G401 (cell line): ENCODE data around the gene CRB2. TPM values are rescaled to one million over a fixed set of nuclear protein-coding genes. Genes with fewer than 3 reads are reported as not detected.

Experiments used
- DNase-seq: peaks from one replicate; pipeline ENCODE4 v3.0.0-alpha.2; 2015; ENCODE audit warnings: low spot score
- in situ Hi-C: cut with HindIII; loops from 2 replicates; pipeline ENCODE4 v1.10.0; 2016; ENCODE audit warnings: low sequenced_read_pairs, mixed read lengths
- total RNA-seq: library from RNA; depleted of rRNA; stranded (reverse); fragments of >200 nt; shearing (Covaris generic); gene quantifications from 2 replicates; pipeline ENCODE4 v1.2.3, GENCODE V29; 2014

The CRB2 gene
- total RNA-seq, 1 experiment from 2014 or later: 18.7 TPM

DNA sequence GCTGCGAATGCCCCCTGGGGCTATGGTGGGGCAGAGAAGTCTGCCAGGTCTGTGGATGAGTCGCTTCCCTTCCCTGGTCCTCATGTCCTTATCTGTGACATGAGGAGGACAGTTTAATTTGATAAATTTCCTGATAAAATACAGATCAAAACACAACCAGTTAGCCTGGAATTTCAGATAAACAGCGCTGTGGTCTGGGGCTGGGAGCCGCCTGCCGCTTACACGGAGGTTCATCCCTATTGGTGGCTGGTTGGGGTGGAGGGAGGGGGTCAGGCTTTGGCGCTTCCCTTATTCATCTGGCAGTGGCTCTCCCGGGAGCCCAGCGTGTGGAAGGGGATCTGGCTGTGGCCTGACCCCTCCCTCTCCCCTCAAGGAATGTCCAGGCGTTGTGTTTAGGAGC is 17.9 kb downstream of the CRB2 start:
- in situ Hi-C loops: no loop called here
- no peak for DNase-seq

DNA sequence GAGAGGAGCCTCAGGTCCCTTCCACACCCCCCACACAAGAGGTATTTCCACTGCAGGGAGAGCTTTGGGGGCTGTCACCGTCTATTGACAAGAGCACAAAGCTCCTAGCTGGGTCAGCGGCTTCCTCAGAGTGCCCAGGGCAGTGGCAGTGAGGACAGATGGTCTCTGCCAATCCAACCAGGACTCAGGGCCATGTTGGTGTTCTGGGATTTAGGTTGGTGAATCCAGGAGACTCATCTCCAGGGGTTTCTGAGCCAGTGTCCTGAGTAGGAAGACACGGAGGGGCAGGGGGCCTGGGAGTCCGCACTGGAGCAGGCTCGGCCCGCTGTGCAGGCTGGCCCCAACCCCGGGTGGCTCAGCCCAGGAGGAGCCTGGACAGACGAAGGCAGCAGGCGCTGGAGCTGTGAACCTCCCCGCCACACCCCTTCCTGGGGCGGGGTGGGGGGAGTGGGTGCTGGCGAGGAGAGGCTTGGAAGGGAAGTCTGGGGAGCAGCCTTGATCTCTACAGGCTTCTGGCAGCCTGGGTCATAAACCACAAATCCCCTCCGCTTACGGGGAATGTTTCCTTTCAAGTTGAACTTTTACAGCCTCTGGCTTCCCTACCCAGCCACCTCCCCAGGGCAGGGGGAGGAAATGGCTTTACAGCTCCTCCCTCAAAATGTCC is 19.6 kb downstream of the CRB2 start:
- peak; percentile 19 for DNase-seq
- in situ Hi-C loops: no loop called here

DNA sequence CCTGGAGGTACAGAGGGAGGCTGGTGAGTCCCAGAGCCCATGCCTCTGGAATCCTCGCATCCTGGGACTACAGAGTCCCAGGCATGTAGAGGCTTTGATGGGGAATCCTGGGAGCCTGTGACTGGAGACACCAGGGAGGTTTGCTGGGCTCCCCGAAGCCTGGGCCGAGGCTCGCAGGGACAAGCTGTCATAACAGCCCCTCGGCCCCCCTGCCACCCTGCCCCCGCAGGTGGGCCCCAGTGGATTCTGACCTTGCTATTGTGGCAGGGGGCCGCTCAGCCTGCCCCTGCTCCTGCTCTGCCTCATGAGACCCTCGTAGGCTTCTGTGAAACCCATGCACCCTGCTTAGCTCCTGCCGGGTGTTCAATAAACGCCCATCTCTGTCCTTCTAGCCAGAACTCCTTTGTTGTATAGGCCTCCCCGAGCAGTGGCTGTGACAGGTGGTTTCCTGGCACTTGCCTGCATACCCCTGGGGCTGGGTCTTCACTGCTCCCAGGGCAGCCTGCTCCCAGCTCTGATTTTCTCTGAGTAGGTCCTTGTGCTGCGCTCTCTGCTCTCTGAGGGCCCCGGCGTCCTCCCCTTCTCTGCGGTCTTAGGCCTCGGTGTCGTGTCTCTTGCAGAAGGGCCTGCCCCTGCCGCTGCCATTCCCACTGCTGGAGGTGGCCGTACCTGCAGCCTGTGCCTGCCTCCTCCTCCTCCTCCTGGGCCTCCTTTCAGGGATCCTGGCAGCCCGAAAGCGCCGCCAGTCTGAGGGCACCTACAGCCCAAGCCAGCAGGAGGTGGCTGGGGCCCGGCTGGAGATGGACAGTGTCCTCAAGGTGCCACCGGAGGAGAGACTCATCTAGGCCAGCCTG is 20.4 kb downstream of the CRB2 start:
- DNase-seq: no peak
- in situ Hi-C loops: no loop called here

DNA sequence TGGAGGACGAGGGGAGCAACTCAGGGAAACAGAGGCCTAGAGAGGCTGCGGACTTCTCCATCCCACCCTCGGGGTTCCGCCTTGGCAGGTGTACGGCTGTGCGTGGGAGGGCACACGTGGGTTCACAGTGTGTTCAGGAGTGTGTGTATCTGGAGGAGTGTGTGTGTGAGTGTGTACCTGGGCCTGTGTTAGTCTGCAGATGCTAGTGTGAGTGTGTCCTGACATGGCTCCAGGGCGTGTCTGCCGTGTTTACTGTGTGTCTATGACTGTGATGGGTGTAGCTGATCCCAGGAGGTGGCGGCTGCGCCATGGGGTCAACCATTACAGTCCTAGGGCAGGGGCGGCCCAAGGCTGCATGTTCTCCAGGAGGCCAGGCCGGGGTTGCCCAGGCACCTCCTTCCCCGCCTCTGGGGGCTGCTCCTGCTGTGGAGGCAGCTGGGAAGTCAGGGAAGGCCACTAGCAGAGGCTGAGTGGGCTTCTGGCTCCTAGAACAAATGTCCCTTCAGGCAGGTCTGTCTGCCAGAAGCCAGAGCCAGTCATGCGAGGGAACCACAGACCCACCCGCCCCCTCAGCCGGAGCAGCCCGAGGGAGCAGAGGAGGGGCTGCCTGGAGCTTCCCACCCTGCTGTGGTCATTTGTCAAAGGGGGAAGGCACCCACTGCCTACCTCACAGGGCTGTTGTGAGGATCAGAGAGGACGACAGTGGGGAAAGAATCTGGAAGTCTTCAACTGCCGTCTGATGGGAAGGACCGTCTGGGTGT is 21.4 kb downstream of the CRB2 start:
- in situ Hi-C loops: no loop called here

DNA sequence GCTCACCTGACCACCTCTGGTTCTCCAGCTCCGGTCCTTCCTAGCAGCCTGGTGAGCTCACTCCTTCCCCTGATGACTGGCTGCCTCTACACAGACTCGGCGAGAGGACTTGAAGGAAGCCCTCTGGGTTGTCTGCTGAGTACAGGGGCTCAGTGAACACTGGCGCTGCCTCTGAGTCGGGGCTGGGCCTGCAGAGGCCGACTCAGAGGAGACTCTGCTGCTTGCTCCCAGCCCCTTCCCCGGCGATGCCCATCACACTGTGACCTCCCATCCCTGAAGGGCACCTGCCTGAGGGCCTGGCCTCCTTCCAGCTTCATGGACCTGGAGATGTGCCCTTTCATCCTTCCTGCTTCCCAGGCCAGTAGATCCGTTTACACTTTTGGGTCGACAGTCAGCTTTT is 22.0 kb downstream of the CRB2 start:
- DNase-seq: no peak
- in situ Hi-C loops: no loop called here

More for the DNA sequence above, 21.4 kb downstream of the CRB2 start:
- no peak for DNase-seq

DNA sequence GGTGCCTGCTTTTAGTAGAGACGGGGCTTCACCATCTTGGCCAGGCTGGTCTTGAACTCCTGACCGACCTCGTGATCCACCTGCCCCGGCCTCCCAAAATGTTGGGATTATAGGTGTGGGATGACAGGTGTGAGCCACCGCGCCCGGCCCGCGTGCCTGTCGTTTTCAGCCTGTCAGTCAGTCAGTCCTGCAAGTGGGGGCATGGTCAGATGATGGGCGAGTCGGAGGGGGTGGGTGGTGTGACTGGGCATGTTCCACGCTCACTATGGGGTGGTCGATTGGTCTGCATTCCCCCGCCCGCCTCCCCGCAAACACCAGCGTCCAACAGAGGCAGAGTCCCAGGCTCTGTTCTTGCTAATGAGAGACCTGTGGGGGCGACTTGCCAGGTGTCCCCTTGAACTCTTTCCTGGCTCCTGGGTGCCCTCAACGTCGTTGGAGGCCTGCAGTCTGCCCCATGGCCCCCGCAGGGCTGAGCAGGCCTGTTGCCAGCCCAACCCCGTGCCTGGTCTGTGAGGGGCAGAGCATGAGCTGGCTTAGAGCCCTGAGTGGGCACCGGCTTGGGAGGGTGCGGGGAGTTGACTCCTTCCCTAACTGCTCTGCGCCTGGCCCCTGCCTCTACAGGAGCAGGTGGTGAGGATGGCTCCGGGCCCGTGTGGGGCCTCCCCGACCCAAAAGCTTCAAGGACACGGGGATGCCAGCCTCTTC is 23.1 kb downstream of the CRB2 start:
- in situ Hi-C loops: no loop called here
- DNase-seq: no peak

DNA sequence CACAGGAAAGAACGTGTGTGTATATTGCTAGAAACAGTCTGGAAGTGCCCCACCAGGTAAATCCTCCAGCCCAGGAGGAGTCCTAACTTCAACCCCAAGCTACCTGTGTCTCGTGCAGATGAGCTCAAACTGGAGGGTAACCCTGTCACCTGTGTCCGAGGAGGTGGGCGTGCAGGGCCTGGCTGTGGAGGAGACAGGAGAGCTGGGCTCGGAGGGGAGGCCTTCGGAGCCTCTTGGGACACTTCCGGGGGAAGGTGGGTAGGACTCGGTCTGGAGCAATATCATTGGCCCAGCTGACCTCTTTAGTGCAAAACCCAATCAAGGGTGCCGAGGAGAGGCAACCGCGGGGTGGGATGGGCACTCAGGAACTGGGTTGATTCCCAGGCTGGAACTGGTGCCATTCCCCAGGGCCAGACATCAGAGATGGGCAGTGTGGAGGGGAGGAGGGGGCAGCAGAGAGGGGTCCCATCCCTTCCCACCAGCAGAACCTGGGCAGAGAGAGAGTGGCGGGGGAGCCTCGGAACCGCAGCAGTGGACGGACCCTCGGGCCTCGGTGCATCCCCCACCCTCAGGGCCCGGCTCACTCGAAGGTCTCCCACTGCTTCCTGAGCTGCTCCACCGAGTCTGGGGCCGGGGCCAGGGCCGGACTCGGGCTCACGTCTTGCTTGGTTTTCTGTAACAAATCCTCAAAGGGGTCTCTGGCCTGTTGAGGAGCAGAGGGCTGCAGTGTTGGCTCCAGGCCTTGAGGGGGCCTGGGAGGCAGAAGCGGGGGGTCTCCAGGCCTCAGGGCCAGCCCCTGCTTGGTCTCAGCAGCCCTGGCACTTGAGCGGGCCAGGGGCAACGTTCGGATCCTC is 25.1 kb downstream of the CRB2 start:
- in situ Hi-C loops: no loop called here

DNA sequence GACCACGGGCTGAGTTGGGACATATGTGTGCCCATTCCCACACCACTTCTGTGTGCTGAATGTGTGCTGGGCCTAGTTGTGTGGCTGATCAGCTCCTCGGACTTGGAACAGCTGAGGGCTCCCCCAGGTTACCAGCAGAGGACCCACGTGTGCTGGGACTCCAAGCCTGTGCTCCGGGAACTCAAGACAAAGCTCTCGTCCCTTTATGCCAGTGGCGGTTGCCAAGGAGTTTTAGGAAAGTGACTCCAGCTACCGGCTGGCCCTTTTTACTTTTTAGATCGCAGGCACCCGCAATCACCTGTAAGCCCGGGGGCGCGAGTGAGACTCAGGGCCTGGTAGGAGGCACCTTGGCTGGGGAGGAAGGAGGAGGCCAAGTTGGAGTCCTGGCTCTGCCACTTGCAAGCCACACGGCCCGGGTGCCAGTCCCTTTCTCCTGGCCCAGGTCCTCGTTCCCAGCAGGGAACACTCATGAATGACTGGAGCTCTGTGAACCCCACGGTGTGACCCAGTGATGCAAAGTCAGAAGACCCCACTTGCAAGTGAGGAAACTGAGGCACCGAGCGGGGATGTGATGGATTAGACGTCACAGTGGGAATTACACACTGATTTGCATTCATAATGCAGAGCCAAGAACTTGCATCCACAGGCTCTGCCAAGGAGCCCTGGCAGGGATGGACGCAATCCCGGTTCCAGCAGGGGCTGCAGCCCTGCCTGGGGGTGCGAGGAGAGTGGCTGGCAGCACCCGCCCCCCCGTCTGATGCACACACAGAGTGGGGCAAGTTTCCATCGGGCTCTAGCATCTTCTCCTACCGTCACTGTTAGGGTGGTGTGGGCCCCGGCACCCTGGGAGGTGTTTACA is 26.9 kb downstream of the CRB2 start:
- DNase-seq: peak; percentile 19
- in situ Hi-C loops: no loop called here

More for the DNA sequence above, 25.1 kb downstream of the CRB2 start:
- no peak for DNase-seq

DNA sequence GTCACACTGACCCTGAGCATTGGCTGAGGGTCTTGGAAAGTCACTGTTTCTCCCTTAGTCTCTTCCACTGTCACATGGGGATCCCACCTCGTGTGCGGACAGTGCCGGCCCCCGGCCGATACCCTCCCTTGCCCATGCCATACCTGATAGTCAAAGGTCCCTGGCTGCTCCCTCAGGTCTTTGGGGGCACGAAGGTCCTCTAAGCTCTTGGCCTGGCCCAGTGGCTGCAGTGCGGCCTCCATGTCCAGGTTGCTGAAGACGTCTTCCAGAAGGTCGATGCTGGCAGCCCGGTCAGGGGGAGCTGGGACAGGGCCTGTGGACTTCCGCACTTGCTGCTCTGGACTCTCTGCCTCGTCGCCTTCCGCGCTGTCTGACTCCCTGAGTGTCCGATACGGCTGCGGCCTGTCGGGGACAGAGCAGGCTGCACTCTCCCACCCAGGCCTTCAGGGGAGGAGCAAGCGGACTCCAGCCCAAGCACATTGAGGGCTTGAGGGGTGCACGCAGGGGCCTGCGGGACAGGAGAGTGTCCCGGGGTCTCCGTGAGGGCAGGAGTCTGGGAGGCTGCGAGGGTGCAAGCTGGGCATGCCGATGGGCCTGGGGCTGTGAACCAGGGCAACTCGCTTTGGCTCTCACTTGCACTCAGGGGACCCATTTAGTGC is 27.6 kb downstream of the CRB2 start:
- DNase-seq: no peak
- in situ Hi-C loops: no loop called here

DNA sequence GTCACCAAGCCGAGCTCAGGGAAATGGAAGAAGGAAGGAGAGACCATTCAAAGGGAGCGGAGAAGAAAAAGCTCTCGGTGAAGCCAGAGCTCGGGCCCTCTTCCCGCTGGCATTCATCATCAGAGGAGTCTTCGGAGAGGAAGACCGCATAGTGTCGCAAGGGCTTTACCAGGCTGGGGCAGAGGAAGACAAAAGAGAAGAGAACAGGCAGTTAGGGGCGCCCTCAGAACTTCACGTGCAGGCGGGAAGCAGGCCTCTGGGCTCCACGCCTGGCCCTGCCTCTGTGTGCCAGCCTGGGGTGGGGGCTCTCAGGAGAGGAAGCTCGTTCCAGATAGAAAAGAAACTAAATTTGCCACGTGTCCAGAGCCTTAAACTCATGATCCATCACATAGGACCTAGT is 31.7 kb downstream of the CRB2 start:
- in situ Hi-C loops: no loop called here
- no peak for DNase-seq

DNA sequence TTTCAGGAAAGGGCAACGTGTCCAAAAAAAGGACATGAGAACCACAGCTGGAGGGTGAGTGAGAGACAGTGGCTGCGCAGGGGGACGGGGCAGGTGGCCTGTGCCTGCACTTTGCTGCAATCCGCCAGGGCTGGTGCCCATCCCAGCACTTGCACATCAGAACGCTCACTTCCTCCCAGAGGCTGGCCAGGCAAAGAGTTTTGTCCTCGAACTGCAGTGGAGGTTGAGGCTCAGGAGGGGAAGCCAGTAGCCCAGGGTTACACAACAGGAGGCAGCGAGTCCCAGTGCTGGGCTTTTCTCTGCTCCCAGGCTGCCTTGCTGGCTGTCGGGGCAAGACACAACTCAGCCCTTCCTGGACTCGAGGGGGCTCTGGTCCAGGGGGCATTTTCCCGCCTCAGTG is 33.1 kb downstream of the CRB2 start:
- no peak for DNase-seq
- in situ Hi-C loops: no loop called here

DNA sequence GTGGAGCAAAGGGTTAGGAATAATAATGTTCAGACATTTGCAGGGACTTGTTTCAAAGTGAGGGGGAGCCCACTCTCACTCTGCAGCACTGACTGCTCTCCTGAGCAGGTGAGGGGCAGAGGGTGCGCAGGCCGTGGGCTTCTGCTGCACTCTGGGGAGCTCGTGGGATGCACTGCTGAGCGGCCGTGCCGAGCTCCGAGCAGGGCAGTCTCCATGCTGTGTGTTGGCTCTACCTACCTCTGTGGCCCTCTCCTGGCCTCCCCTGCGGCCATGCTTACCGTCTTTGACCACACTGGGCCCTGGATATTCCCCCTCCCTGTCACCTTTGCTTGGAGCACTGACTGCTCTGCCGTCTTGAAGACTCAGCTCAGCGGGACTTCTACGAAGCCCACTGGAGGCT is 33.7 kb downstream of the CRB2 start:
- in situ Hi-C loops: no loop called here

DNA sequence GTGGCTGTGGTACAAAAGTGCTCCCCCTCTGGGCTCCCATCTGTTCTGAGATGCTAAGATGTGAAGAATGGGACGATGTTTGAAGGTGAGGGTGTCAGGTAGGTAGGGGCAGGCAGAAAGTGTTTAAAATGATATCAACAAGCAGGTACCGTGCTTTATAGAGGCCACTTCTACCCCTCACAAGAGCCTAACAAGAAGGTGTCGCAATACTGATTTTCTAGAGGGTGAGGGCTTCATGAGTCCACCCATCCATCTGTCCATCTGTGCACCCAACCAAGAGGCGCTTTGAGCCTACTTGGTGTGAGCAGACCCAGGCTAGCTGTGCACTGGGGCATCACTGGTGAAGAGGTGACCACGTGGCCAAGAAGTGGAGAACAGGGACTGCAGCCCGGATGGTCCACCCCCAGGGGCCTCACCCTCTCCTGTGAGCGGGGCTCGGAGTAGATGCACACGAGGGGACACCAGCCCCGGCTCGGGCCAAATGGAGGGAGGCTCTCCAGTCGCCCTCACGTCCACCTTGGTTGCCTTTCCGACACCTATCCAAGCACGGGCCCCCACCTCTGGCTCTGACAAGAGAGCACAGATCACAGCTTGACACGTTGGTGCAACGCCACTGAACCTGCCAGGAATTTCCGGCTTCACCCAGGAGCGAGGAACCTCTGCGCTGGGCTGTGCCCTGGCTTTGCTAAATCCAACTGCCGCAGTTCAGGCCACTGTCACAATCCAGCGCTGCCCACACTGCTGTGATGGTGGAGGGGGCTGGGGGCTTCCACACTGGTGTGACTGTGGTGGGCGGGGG is 34.5 kb downstream of the CRB2 start:
- no peak for DNase-seq
- in situ Hi-C loops: no loop called here

More for the DNA sequence above, 33.7 kb downstream of the CRB2 start:
- no peak for DNase-seq

DNA sequence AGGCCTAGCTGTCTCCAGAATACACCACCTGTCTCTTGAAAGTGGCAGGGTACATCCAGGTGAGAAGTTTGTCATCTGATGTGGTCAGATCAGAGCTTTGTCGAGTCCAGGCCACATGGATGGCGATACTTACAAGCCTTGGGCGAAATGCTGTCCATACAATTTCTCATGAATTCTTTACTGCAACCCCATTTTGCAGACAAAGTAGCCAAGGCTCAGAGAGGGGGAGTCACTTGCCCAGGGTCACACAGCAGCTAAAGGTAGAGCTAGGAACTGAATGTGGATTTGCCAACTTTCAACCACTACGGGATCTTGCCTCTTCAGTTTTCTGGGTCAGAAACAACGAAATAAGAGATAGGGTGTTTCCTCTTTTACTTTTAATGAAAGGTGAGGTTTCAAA is 35.2 kb downstream of the CRB2 start:
- in situ Hi-C loops: no loop called here

DNA sequence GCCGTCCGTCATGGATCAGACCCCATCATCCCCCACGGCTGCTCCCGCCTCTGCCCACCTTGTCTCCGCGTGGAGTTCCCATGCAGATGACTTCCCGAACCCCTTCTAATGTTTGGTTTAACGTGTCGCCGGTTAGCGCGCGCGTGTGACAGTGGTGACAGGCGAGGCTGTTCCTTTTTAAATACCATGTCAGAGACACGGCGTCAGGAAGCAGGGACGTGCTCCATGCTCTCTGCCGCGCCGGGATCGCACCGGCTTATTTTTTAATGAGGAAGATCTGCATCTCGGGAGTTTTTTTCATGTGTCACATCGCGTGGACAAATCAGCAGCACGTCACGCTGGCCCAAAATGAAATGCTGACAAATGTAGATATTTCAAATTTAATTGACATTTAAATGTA is 35.9 kb downstream of the CRB2 start:
- DNase-seq: no peak
- in situ Hi-C loops: no loop called here

More for the DNA sequence above, 35.2 kb downstream of the CRB2 start:
- DNase-seq: no peak

DNA sequence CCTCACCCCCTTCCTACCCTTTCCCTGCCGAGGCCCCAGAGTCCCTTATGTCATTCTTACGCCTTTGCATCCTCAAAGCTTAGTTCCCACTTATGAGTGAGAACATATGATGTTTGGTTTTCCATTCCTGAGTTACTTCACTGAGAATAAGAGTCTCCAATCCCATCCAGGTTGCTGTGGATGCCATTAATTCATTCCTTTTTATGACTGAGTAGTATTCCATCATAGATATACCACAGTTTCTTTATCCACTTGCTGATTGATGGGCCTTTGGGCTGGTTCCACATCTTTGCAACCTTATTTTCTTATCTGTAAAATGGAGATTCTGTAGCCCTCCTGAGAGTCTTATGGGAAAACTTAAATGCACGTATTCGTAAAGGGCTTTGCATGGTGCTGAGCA is 36.8 kb downstream of the CRB2 start:
- in situ Hi-C loops: no loop called here
- no peak for DNase-seq
